Germinal center (tissue), 1 donor: Measurements from ENCODE around the gene SPAM1.
"Not testable (repeated sequence)": the region's sequence is repeated elsewhere in the genome, so short reads cannot be mapped to it uniquely, and the experiment has no call there.

ENCODE experiments used
- DNase-seq: peaks from one replicate; pipeline ENCODE4 v3.0.0; 2012; ENCODE audit warnings: mixed read lengths, low spot score

The SPAM1 gene, protein sequence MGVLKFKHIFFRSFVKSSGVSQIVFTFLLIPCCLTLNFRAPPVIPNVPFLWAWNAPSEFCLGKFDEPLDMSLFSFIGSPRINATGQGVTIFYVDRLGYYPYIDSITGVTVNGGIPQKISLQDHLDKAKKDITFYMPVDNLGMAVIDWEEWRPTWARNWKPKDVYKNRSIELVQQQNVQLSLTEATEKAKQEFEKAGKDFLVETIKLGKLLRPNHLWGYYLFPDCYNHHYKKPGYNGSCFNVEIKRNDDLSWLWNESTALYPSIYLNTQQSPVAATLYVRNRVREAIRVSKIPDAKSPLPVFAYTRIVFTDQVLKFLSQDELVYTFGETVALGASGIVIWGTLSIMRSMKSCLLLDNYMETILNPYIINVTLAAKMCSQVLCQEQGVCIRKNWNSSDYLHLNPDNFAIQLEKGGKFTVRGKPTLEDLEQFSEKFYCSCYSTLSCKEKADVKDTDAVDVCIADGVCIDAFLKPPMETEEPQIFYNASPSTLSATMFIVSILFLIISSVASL

DNA sequence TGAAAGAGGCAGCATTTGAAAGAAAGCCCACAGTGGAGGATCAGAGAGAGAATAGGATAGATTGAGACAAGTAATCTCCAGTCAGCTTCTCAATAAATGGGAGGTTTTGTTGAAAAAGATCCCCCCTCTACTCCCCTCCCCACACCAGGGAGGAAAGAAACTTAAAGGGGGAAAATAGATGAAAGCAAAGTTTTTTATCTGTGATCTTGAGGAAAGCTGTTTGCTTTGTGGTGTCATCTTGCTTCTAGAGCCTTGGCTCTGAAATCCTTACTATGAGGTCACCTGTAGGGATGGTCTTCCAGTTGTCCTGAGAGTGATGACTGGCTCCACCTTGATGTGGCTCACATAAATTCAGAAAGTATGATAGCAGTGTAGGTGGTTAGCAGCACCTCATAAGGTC, at the start of gene SPAM1:
SPAM1 (plus strand) TSS at position 301 of the 400 bp plus-strand sequence. CDS start 28,330 bp downstream, outside the sequence.
- DNase-seq: no peak

DNA sequence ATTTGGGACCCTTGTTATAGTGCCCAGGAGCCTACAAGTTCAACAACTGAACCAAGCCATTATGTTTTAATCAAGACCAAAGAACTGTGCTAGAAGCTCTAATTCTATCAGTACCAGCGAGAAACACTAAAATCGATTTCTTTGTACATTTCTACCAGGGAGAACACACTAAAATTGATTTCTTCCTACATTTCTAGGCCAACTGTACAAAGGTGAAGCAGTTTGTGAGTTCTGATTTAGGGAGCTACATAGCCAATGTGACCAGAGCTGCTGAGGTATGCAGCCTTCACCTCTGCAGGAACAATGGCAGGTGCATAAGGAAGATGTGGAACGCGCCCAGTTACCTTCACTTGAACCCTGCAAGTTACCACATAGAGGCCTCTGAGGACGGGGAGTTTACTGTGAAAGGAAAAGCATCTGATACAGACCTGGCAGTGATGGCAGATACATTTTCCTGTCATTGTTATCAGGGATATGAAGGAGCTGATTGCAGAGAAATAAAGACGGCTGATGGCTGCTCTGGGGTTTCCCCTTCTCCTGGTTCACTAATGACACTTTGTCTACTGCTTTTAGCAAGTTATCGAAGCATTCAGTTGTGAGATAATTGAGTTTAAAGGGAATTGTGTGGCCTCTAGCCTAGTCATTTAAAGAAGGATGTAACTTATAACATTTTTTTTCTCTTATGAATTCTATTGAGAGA, 48.3 kb upstream of the SPAM1 start:
- no peak for DNase-seq

DNA sequence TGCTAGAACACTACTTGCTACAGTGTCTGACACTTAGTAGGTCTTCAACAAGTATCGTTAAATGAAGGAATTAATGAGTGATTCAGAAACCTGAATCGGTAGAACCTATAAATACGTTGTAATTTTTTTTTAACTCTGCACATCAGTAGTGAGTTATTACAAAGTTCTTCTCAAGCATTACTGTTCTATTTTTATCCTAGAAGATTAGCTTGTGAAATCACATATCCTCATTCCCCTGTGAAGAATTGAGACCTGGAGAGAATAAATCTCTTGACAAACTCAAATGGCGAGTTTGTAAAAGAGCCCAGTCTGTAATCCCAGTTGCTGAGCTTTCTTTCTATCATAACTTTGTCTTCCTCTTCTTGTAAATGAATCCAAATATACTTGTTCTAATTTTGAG, 45.4 kb upstream of the SPAM1 start:
- DNase-seq: no peak

GRCh38 chr7:123881300-123881699, 43.7 kb upstream of the SPAM1 start:
- no peak for DNase-seq

GRCh38 chr7:123883154-123883553, 41.9 kb upstream of the SPAM1 start:
- DNase-seq: no peak

GRCh38 chr7:123888192-123888591, 36.8 kb upstream of the SPAM1 start:
- no peak for DNase-seq

GRCh38 chr7:123894753-123895152, 30.3 kb upstream of the SPAM1 start:
- not testable (repeated sequence) for DNase-seq

- DNase-seq: no peak
Measured at GRCh38 chr7:123901101-123901500, 23.9 kb upstream of the SPAM1 start.

DNA sequence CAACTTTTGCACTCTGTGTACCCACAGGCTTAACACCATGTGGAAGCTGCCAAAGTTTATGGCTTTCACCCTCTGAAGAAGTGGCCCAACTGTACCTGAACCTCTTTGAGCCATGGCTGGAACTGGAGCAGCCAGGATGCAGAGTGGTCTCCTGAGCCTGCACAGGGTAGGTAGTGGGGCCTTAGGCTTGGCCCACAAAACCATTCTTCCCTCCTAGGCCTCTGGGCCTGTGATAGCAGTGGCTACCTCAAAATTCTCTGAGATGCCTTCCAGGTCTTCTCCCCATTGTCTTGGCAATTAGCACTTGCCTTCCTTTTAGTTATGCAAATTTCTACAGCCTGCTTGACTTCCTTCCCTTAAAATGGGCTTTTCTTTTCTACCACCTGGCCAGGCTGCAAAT, 19.3 kb upstream of the SPAM1 start:
- DNase-seq: no peak

GRCh38 chr7:123916240-123916724, 8.8 kb upstream of the SPAM1 start:
- no peak for DNase-seq

DNA sequence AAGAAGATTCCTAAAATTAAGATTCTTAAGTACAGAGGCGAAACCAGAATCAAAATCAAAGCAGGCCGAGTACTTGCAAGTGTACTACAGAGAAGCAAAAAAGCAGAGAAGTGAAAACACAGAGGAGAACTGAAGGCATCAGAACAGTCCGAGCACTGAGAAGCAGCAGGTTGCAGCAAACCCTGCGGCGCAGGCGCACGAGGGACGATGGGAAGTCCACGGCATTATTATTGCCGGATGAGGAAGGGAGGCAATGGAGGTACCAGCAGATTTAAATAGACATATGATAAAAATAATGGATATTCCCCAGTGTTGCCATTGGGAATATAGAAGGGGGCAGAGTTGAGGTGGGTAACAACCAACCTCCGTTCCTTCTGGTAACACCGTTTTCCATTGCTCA, 7.2 kb upstream of the SPAM1 start:
- DNase-seq: no peak

GRCh38 chr7:123918309-123918708, 6.7 kb upstream of the SPAM1 start:
- DNase-seq: no peak

DNA sequence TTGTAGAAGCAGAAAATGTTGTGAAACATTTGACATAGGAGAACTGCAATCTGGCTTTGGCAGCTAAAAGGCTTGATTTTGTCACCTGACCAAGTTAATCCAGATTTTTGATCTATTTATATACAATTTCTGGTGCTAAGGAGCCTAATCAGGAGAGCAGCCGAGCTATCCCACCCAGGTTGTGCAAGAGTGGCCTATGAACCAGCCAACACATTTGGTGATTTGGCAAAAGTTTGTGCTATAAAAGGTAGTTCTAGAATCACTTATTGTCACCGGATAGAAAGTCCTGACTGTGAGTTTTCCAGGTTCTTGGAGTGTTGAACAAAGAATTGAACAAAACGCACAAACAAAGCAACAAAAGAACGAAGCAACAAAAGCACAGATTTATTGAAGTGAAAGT, 1.4 kb upstream of the SPAM1 start:
- DNase-seq: no peak

DNA sequence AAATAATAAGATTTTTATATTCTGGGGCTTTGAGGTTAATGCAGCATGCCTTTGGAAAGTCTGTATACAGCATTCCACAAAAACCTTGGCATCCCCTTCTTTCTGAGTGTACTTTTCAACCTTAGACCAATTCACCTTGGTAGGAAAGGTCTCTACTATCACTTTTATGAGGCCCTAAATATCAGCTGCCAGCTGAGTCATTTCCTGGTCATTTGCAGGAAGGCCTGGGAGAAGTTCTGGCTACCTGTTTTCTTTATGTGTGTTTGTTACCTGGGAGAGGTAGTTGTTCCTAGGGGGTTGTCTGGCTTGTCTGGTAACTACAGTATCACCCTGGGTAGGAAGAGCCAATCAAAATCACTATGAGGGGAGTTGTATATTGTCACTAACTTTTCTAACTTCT, 4.1 kb downstream of the SPAM1 start:
- DNase-seq: no peak

DNA sequence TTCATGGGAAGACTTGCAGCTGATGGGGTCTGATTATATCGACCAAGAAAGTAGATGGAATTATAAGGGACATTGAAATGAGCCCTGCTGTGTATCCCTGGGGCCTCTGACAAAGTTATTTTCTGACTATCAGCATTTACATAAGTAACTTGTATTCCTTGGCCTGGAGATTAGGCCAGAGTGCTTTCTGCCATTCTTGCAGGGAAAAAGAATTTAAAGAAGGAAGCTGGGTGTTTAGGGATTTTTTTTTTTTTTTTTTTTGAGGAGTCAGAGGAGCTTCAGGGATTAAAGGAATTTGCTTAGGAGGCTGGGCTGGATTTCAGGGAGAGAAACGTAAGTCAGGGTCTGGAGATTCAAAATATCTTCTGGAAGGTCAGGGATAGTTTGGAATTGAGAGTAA, 4.6 kb downstream of the SPAM1 start:
- DNase-seq: no peak

GRCh38 chr7:123935436-123936381, 10.7 kb downstream of the SPAM1 start:
- DNase-seq: no peak

DNA sequence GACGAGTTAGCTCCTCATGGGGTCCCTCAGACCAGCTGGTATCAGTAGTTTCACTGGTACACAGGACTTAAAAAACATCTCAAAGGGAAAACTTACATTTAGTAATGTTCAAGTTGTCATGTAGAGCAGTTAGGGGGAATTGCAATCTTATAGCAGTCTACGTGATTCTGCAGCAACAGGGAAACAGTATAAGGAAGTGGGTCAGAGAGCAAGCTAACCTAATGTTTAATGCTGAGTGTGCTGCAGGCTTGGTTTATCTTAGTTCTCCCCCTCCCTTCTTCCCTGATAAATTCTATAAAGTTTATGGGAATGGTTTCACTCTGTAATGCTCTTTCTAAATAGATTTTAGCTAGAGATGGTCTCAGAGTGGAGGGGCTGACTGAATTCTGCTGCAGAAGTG, 11.3 kb downstream of the SPAM1 start:
- DNase-seq: no peak

DNA sequence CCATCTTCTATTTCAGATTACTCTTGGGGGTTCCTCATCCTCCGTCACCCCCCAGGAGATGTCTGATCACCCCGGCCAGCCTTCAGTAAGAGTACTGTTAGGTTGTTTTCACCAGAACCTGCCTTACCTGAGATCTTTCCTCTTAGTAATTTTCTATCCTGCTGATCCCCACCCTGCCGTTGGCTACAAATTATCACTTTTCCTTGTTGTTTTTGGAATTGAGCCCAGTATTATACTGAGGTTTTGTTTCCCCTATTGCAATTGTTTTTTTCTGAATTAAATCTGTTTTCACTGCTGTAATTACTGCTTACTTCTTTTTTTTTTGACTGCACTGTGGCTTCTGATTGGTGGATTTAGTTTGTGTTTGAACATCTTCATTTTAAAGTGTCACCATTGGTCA, 14.7 kb downstream of the SPAM1 start:
- DNase-seq: no peak

DNA sequence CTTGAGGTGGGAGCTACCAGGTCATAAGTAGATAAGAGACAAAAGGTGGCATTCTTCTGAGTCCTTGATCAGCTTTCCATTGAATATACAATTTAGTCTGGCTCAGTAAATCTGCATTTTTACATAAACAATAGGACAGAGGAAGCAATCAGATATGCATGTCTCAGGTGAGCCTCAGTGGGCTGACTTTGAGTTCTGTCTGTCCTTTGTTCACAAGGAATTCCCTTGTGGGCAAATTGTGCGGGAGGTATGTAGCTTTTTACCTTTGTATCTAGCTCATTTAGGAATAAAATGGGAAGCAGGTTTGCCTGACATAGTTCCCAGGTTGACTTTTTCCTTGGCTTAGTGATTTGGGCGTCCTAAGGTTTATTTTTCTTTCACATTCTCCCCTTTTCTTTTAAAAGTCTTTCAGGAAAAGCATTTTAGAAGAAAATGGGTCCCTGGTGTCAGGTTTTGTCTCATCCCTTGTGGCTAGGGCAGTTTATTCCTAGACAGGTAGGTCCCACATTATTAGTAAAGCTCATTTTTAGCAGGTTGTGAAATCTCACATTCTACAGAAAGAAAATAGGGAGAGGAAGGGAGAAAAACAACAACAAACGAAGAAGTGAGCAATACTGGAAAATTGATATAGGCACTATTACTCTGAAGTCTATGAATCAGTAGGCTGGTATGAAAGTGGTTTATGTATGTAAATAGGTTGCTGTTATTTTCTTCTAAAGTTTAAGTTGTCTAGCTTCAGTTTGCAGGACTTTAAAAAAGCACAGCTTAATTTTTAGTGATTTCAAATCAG, 16.5 kb downstream of the SPAM1 start:
- DNase-seq: no peak

- DNase-seq: no peak
Measured at GRCh38 chr7:123944395-123944794, 19.4 kb downstream of the SPAM1 start.

DNA sequence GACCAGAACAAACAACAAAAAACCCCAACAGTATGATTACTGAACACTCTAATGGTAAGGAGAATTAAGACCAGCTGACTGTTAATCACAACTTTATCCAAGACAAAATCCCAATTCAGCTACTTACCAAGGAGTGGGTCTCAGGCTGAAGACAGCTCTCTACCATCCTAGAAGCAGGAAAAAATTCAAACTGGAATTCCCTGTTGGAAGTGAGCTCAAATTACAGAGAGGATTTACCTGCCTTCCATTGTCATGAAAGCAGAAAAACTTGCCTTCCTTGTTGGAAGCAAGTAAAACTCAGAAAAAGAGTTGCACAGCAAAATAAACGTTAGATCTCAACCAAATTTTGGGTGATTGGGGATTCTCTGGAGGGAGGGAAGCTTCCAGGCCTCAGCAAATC, 20.9 kb downstream of the SPAM1 start:
- no peak for DNase-seq
